ENCODE measurements around the gene TTC3.
A peak's percentile ranks its signal among the peaks of the same experiment; 100 is the strongest.

Gene TTC3

GRCh38 chr21:37153935-37154350 is 80.9 kb downstream of the TTC3 start:
- DNase-seq = peak; percentile 5

GRCh38 chr21:37155186-37155585 is 82.1 kb downstream of the TTC3 start:
- DNase-seq = no peak

- DNase-seq = no peak
Measured at GRCh38 chr21:37157938-37158337, 84.9 kb downstream of the TTC3 start.

DNA sequence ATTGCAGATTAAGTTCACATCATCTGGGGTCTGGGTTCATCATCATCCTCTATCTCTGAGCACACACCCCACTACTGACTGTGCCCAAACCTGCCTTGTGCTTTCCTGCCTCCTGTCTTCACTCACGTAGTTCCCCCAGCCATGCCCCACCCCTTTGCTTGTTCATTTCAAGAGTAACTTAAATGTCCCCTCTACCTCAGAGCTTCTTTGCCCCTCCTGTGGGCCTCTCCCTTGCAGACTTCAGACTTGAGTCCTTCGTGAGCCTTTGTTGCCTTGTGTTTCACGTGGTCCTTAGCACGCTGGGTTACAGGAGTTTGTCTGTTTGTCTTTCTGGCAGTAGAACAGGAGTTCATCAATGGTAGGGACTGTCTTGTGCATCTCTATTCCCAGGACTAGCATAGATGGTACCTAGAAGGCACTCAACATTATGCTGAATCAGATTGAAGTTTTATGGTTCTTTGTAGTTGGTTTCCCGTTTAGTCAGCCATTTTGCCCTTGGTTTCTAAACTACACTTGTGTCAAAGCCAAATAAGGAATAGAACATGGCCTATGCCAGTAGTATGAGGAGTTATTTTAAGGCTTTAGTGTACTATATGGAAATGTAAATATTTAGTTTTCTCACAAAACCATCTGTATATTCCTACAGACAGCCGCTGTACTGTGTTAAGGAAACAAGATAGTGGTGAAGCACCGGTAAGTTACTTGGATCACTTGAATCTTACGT is 86.2 kb downstream of the TTC3 start:
- peak; percentile 20 for DNase-seq

DNA sequence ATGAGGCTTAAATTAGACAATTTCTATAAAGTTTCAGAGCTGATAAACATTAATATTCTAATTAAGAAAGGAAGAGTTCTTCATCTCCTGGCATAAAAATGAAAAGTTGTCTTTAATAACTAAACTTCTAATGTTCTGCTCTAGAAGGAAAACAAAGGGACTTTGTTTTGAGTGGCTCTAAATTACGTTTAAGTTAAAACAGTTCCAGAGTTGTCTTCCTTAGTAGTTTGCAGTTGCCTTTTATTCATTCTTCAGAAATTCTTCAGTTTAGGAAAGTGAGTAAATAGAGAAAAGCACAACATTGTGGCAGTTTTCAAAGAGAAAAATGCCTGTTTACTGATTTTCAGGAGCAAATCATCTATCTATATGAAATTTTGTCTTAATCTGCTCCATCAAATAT is 86.9 kb downstream of the TTC3 start:
- no peak for DNase-seq

DNA sequence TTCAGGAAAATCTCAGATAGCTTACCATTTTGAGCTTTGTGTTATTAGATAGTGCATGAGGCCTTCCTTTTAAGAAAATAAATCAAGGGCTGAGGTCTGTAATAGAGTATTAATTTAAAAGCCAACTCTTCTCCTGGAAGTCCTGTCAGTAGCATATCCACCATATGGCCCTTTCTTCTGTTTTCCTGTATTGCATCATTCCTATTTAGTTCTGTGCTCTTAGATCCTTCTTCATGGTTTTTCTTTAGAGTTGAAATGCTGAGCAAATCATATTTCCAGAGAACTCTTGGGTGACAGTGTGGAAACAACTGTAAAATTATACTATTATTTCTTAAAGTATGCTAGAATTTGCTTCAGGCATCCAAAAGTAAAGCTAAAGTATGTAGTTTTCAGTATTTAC is 91.7 kb downstream of the TTC3 start:
- DNase-seq = no peak

DNA sequence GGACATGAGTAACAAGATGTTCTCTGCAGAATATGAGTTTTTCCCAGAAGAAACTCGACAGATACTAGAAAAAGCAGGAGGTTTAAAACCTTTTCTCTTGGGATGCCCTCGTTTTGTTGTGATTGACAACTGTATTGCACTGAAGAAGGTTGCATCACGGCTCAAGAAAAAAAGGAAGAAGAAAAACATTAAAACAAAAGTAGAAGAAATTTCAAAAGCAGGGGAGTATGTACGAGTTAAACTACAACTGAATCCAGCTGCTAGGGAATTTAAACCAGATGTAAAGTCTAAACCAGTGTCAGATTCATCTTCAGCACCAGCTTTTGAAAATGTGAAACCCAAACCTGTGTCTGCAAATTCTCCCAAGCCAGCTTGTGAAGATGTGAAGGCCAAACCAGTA is 92.5 kb downstream of the TTC3 start:
- DNase-seq = no peak

- DNase-seq = no peak
Measured at GRCh38 chr21:37166733-37167132, 93.7 kb downstream of the TTC3 start.

DNA sequence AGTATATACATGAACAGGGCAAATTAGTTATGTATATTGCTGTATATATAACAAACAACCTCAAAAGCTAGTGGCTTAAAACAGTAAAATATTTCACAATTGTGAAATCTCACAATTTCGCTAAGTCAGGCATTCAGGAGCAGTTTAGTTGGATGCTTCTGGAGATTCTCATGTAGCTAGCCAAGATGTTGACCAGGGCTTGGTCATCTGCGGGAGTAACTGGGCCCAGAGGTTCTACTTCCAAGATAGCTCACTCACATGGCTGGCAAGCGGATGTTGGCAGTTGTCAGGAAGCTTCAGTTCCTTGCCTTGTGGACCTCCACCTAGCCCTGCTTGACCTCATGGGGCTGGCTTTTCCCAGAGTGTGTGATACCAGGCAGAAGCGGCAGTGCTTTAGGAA is 95.6 kb downstream of the TTC3 start:
- no peak for DNase-seq

DNA sequence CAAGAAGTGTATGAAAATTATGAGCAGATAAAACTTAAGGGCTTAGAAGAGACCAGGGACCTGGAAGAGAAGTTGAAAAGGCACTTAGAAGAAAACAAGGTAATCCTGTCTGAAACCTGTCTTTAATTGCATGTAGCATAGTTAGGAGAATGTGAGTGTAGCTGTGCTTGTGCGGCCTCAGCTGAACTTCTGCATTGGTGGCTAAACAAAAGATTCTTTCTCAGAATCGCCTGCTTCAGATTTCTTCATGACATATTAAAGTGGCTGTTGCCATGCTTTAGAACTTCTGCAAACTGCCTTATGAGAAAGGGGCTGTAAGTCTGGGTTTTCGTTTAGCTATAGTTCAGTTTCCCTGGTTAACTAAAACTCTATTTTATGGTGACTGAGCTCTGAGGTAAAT is 99.6 kb downstream of the TTC3 start:
- DNase-seq = no peak

DNA sequence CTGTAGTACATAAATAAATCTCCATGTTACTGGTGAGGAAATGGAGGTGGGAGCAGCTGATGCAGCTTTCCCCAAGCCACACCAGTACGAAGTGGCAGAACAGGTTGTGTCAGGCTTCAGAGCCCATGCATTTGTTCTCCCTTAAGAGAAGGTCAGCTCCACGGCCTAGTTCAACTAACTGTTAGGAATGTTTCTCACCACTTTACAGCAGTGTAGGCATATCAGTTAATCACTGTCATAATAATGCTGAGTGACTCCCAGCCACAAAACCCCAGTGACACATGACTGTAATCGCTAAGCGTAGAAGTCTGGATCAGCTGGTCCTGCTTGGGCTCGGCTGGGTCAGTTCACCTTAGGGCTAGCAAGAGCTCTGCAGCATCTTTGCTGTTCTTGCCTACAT is 103.7 kb downstream of the TTC3 start:
- DNase-seq = no peak

DNA sequence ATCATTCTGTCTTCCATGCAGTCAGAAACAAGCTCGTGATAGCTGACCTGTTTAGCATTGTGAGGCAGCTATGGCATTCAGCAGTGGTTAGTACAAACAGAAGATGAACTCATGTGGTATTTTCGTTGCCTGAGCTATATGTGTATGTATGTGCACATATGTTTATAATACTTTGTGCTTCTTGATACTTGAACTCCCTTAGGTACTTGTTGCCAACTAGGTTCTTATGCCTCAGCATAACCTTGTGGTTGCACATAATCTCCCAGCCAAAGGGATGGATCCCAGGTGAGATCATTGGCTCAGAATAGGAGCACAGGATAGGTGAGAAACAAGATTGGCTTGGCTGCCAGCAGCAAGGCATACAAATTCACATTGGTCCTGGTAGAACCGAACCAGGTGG is 108.0 kb downstream of the TTC3 start:
- no peak for DNase-seq

DNA sequence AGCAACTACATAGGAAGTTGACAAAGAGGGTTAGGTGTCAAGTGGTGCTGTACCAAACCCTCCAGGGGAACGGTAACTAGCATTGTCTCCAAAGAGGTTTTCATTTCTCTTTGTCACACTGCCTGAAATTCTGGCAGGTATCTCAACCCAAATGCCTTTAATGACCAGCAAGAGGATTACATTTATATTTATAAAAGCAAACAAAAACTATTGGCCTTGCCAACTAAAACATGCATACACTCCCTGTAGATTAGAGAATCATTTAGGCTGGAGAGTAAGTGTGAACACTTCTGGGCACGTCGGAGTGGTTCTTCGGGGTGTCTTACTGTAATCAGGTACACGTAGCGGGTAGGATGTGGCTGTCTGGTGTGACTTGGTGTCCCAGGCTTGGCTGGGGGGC is 109.2 kb downstream of the TTC3 start:
- no peak for DNase-seq

DNA sequence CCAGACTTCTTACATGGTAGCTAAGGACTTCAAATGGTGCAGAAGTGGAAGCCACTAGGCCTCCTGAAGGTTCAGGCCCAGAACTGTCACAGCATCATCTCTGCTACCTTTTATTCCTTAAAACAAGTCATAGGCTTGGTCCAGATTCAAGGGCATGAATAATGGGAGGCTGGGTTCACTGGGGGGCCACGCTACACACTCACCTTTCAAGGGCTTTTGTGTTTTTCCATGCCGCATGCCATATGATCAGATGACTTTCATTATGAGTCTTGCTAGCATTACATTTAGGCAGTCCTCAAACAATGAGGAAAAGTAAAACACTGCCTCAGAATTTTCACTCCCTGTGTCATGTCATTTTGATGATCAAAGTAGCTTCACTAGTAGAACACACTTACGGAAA is 110.7 kb downstream of the TTC3 start:
- no peak for DNase-seq

DNA sequence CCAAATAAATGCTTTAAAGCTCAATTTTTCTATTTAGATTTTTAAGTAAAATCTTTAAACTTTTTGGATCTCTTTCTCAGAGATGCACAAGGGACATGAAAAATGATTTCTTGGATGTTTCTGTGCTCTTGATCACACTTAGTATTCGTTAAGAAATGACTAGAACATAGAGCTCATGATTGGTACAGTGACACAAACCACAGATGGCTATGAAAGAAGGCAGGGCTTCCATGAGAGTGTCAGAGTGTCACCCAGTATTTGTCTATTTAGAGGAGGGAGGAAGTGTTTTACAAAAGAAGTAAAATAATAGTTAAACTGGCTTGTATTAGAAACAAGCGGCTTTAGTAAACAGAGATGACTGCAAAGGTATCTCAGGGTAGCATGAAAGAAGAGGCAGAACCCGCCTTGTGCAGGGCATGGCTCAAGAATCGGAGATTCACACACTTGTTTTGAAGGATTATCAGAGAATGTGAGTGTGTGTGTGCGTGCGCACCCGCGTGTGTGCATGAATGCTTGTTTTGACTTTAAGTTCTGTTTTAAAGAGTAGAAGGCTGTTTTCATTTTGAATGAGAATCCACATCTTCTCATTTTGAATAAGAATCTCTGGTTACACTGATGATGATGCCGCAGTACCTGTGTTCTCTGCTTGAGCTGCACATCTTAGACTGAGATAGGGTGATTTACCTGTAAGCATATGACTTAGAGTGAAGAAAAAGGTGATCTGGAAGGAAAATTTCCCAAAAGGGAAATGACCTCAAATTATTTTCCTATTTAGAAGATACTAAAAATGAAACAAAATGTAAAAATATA is 111.9 kb downstream of the TTC3 start:
- DNase-seq = no peak

GRCh38 chr21:37186983-37187382 is 113.9 kb downstream of the TTC3 start:
- DNase-seq = no peak

- no peak for DNase-seq
Measured at GRCh38 chr21:37188825-37189224, 115.8 kb downstream of the TTC3 start.

GRCh38 chr21:37192019-37192418 is 119.0 kb downstream of the TTC3 start:
- DNase-seq = no peak

- no peak for DNase-seq
Measured at GRCh38 chr21:37193006-37193405, 120.0 kb downstream of the TTC3 start.

GRCh38 chr21:37193676-37194075 is 120.6 kb downstream of the TTC3 start:
- DNase-seq = no peak

- no peak for DNase-seq
Measured at GRCh38 chr21:37195059-37195458, 122.0 kb downstream of the TTC3 start.

DNA sequence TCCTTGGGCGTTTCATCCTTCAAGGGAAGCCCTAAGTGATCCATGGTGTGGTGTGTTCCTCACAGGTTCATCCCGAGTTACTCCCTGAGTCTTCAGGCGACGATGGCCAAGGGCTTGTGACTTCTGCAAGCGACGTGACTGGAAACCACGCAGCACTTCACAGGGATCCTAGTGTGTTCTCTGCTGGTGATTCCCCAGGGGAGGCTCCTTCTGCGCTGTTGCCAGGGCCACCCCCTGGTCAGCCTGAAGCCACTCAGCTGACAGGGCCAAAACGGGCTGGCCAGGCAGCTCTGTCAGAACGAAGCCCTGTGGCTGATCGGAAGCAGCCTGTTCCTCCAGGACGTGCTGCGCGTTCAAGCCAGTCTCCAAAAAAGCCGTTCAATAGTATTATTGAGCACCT is 122.6 kb downstream of the TTC3 start:
- no peak for DNase-seq

- no peak for DNase-seq
Measured at GRCh38 chr21:37196847-37197246, 123.8 kb downstream of the TTC3 start.

- no peak for DNase-seq
Measured at GRCh38 chr21:37197746-37198145, 124.7 kb downstream of the TTC3 start.

All from HCEC 1CT (cell line).